HUES64 (cell line): ENCODE results near the gene NHS.

ENCODE experiments used
- H3K27ac ChIP-seq: 2 replicates; pipeline ENCODE4 v1.7.0; 2013; ENCODE audit warnings: low read depth, low read length, inconsistent platforms
- H3K27me3 ChIP-seq: 2 replicates; pipeline ENCODE4 v1.6.1; 2013; ENCODE audit warnings: mild to moderate bottlenecking, low read length; ENCODE audit not compliant: insufficient read depth
- H3K36me3 ChIP-seq: 2 replicates; pipeline ENCODE4 v1.6.1; 2013; ENCODE audit warnings: mild to moderate bottlenecking, low read length; ENCODE audit not compliant: insufficient read depth
- H3K4me1 ChIP-seq: 2 replicates; pipeline ENCODE4 v1.6.1; 2013; ENCODE audit warnings: mild to moderate bottlenecking, low read length, moderate library complexity; ENCODE audit not compliant: insufficient read depth
- H3K4me3 ChIP-seq: 2 replicates; pipeline ENCODE4 v1.5.1; 2013; ENCODE audit warnings: mild to moderate bottlenecking, low read length, moderate library complexity
- H3K9ac ChIP-seq: 2 replicates; pipeline ENCODE4 v1.6.1; 2013; ENCODE audit warnings: mild to moderate bottlenecking, low read depth, low read length
- H3K9me3 ChIP-seq: 2 replicates; pipeline ENCODE4 v1.6.1; 2013; ENCODE audit warnings: low read depth, low read length; ENCODE audit not compliant: insufficient read depth
- WGBS: fragments of 150-250, 120-280 bp; methylation state at CpG from one replicate; pipeline ENCODE4 v1.1.7; 2013; ENCODE audit warnings: missing lambda C conversion rate; 5-methylcytosine and 5-hydroxymethylcytosine counted together

The NHS gene

DNA sequence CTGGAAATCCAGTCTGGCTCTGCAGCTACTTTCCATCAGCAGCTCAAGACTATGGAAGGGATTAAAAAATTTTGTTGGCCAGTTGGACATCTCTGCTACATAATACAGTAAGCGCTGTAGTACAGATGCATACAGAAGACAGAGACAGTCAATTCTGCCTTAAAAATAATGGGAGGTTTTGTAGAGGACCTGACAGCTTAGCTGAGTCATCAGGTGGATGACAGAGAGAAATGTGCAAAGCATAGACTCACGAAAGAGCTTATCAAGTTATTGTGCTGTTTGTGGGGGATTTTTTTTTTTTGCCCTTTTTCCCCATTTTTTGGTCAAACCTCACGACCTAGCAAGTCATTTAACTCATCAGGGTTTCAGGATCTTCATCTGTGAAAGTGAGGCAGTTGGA, 213.3 kb downstream of the NHS start:
- Histone ChIP-seq H3K27ac (no peak overlapping the region), H3K9me3 (no peaks in the 10 kb centered on the region), H3K36me3 (no peaks in the 10 kb centered on the region), H3K4me1 (peaks cover 2% of the 10 kb centered on the region; the same call in 1 of the 2 replicates), H3K9ac (no peak overlapping the region), H3K4me3 (no peak overlapping the region), H3K27me3 (no peaks in the 10 kb centered on the region)
- WGBS = 88% methylated on average over 3 of the region's 3 CpGs

DNA sequence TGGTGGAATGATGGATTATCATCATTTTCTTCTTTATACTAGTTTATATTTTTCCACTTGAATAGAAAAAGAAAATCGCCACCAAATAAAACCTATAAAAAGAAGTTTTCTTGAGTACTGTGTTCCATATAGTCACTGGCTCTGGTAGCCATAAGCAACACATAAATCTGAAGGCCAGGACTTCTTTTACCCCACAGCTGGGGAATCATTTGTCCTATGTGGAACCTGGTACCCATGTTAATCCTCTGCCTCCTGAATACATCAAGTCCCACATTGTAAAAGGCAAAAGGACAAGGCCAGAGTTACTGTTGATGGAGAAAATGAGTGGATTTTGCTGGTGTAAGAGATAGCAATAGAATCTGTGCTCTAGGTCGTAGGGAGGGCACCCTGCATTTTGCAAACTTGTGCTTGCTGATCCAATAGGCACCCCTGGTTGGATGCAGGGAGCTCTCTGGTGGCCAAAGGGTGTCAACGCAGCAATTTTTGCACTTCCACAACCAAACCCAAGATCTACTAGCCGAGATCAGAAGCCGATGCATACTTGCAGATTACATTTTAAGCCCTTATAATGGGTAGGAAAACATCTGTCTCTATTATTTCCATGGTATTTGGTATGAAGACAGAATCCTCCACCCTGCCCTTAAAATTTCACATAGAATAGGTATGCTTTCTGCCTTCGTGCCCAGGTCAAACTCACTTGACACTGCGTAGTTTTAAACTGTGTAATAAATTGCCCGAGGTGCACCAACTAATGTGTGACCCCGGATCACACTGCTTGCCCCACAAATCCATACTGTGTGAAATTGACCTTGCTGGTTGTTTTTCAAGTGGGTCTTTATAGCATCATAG, 216.1 kb downstream of the NHS start:
- Histone ChIP-seq H3K36me3 (no peaks in the 10 kb centered on the region), H3K9ac (no peak overlapping the region), H3K4me1 (peaks cover 2% of the 10 kb centered on the region; the same call in 1 of the 2 replicates), H3K27me3 (no peaks in the 10 kb centered on the region), H3K9me3 (no peaks in the 10 kb centered on the region), H3K4me3 (no peak overlapping the region), H3K27ac (no peak overlapping the region)
- WGBS = 61% methylated on average over 6 of the region's 9 CpGs

DNA sequence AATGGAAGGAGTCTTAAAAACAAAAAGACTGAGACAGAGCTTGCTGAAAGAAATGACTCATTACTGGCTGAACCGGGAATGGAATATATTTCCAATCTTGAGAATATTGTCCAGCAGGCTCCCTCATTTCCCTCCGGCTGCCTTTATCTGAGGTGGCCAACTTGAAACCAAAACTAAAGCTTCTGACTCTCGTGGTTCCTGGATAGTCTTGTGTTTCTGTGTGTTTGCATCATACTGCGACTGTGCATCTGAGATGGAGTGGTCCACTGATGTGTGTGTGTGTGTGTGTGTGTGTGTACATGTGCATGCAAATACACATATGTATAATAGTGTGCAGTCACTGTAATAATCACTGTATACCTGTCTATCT, 216.7 kb downstream of the NHS start:
- no peaks in the 10 kb centered on the region for H3K9me3 ChIP-seq
- peaks cover 2% of the 10 kb centered on the region; the same call in 1 of the 2 replicates for H3K4me1 ChIP-seq
- H3K4me3 ChIP-seq = no peak overlapping the region
- no peak overlapping the region for H3K9ac ChIP-seq
- WGBS = 95% methylated on average over 4 of the region's 4 CpGs
- no peak overlapping the region for H3K27ac ChIP-seq
- H3K36me3 ChIP-seq = no peaks in the 10 kb centered on the region
- no peaks in the 10 kb centered on the region for H3K27me3 ChIP-seq

DNA sequence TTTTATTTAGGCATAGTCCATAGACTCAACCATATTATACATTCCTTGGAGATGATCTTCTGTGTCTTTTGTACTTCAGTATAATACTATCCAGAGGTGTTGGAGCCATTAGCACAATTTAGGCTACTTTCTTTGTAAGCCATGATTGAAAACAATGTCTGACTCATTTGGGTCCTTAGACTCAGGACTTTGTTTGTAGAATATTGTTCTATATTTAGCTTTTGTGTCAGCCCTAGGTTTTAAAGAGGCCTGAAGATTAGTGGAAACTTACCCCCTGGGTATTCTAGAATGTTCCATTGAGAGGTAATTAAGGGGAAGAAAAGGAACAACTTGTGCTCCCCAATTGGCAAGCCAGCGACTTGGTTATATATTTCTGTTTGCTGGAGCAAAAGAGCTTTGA, 217.1 kb downstream of the NHS start:
- peaks cover 2% of the 10 kb centered on the region; the same call in 1 of the 2 replicates for H3K4me1 ChIP-seq
- no peak overlapping the region for H3K4me3 ChIP-seq
- no peak overlapping the region for H3K9ac ChIP-seq

DNA sequence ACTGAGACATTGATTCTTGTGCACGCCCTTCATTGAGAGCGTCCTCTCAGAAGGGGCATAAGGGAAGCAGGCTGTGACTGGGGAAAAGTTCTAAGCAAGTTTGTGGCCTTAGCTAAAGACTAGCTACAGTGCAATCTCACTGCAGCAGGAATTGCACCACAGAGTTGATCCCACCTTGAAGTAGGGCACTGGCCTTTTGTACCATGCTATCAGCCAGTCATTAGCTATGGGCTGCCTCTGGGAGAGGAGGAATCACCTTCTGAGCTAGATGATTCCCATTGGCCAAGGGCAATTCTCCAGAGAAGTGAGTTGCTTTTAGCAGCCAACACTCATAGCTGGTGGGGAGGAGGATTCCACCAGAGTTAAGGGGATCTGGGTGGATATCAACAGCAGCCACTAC, 219.7 kb downstream of the NHS start:
- Histone ChIP-seq H3K4me3 (no peak overlapping the region), H3K4me1 (peaks cover 2% of the 10 kb centered on the region; the same call in 1 of the 2 replicates), H3K27ac (no peak overlapping the region), H3K36me3 (no peaks in the 10 kb centered on the region), H3K27me3 (no peaks in the 10 kb centered on the region), H3K9me3 (no peaks in the 10 kb centered on the region), H3K9ac (no peak overlapping the region)
- WGBS = 94% methylated on average over 2 of the region's 2 CpGs

More for the DNA sequence above, 217.1 kb downstream of the NHS start:
- Histone ChIP-seq H3K9me3 (no peaks in the 10 kb centered on the region), H3K27ac (no peak overlapping the region), H3K27me3 (no peaks in the 10 kb centered on the region), H3K36me3 (no peaks in the 10 kb centered on the region)
- no CpG with 5 or more reads among the region's 1 CpG for WGBS

DNA sequence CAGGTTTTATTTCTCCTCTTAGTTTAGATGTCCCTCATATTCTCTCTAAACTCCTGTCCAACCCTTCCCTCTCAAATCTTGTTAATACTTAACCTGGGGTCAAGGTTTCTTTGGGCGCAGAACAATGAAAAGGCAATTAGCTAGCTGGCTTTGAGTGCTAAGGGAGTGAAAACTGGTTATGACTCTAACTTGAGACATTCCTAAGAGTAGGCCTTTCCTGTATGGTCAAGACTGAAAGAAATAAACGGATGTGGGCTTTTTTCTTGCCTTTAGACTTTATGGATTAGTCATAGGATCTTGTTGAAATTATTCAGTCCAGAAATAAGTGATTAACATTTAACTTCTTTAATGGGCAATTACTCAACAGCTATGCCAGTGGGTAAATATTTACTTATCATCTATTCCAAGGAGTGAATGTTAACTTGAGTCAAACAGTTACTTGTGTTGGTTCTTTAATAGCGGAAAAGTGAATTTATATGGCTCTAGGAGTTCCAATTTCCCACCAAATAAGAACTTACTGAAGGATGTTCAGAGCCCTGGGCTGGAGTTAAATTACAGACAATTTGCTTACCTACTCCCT, 220.5 kb downstream of the NHS start:
- Histone ChIP-seq H3K4me1 (peaks cover 2% of the 10 kb centered on the region; the same call in 1 of the 2 replicates), H3K36me3 (no peaks in the 10 kb centered on the region), H3K4me3 (no peak overlapping the region), H3K27me3 (no peaks in the 10 kb centered on the region), H3K9ac (no peak overlapping the region), H3K9me3 (no peaks in the 10 kb centered on the region), H3K27ac (no peak overlapping the region)
- 91% methylated on average over 2 of the region's 3 CpGs for WGBS

DNA sequence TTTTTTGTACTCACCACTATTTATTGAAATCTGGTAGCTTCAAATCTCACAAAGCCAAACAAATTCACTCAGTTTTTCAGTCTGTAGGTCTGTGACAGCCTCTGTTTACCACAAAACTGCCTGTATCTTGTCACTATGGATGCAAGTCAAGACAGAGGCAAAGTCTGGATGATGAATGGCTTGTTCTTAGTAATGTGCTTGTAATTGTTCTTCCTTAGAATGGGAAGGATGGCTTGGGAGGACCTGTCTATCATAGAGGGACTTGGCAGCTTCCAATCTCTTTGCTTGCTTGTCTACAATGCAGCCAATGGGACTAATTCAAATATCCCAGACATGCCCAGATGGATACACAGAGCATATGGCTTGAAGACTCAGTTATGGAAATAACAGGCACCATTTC, 221.1 kb downstream of the NHS start:
- Histone ChIP-seq H3K27ac (no peak overlapping the region), H3K36me3 (no peaks in the 10 kb centered on the region), H3K4me1 (peaks cover 4% of the 10 kb centered on the region; the same call in 1 of the 2 replicates), H3K9ac (no peak overlapping the region), H3K27me3 (peaks cover 5% of the 10 kb centered on the region; the same call in 1 of the 2 replicates), H3K4me3 (no peak overlapping the region), H3K9me3 (no peaks in the 10 kb centered on the region)

DNA sequence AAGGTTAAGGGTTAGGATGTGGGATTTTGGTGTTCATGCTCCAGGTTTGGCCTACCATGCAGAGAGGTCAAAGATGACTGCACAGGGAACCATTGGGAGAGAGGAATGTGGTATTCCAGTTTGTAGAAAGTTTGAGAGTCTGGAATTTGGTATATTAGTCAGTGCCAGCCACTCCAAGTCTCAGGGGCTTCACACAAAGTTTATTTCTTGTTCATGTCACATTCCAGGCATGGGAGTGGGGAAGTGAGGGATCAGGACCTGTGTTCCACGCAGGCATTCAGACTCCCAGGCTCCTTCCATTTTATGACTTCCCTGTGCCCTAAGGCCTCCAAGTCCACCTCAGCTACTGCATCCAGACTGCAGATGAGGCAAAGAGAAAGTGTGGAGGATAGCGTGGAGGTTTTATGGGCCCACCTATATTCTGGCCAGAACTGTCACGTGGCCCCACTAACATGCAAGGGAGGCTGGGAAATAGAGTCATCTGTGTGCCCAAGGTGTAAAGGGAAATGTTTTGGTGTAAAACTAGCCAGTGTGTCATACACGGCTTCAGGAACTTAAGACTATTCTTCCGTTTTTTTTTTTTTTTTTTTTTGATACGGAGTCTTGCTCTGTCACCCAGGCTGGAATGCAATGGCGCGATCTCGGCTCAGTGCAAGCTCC, 221.7 kb downstream of the NHS start:
- no peak overlapping the region for H3K4me3 ChIP-seq
- H3K9me3 ChIP-seq = no peaks in the 10 kb centered on the region
- no peak overlapping the region for H3K27ac ChIP-seq
- H3K9ac ChIP-seq = no peak overlapping the region
- H3K4me1 ChIP-seq = peaks cover 10% of the 10 kb centered on the region
- H3K27me3 ChIP-seq = peaks cover 8% of the 10 kb centered on the region; the same call in 1 of the 2 replicates
- H3K36me3 ChIP-seq = no peaks in the 10 kb centered on the region
- WGBS = 95% methylated on average over 8 of the region's 9 CpGs

DNA sequence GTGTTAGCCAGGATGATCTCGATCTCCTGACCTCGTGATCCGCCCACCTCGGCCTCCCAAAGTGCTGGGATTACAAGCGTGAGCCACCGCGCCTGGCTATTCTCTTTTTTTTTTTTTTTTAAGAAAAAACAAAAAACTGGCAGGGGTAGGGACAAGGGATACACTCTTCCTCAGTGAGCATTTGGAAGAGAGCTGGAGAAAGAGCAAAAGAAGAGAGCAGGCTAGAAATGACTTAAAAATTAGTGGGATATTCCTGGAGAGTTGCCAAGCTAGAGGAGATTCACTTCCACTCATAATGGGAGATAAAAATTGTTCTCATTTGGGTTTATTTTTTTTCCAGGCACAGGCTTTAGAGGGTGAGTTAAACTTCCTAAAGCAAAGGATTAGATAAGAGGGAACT, 222.3 kb downstream of the NHS start:
- H3K27ac ChIP-seq = no peak overlapping the region
- H3K36me3 ChIP-seq = no peaks in the 10 kb centered on the region
- no peak overlapping the region for H3K9ac ChIP-seq
- H3K9me3 ChIP-seq = no peaks in the 10 kb centered on the region
- H3K27me3 ChIP-seq = peaks cover 8% of the 10 kb centered on the region; the same call in 1 of the 2 replicates
- H3K4me1 ChIP-seq = peaks cover 16% of the 10 kb centered on the region
- H3K4me3 ChIP-seq = no peak overlapping the region
- 89% methylated on average over 7 of the region's 7 CpGs for WGBS

DNA sequence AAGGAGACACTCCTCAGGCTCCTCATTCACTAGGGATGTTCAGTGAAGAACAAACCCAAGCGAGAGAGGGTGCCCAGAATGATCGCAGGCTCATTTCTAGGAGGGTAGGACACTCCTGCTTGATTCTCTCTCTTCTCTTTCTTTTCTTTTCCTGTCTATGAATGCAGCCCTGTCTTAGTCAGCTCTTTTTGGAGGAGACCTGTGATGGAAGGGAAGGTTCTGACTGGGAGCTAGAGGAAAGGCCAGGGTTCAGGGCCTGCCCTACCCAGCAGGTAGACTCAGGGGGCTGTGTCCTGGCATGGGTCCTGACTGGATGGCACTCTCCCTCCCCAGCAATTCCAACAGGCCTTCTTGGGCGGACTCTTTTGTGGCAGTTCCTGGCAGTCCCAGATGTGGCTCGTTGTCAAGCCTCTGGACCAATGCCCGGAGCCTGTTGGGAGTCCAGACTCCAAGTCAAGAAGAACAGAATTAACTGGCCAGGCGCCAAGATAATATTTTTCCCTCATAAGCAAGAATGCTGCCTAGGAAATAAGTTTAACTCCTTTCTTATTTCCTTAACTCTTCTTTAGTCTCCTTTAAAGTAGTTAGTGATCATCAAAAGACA, 222.9 kb downstream of the NHS start:
- H3K9ac ChIP-seq = no peak overlapping the region
- peaks cover 22% of the 10 kb centered on the region for H3K4me1 ChIP-seq
- no peak overlapping the region for H3K27ac ChIP-seq
- no peaks in the 10 kb centered on the region for H3K36me3 ChIP-seq
- H3K27me3 ChIP-seq = peaks cover 8% of the 10 kb centered on the region; the same call in 1 of the 2 replicates
- H3K4me3 ChIP-seq = no peak overlapping the region
- 96% methylated on average over 6 of the region's 6 CpGs for WGBS
- H3K9me3 ChIP-seq = no peaks in the 10 kb centered on the region
